Limb (tissue), 2 donors: ENCODE results near the gene HCFC1R1.
"Not testable (repeated sequence)": the region's sequence is repeated elsewhere in the genome, so short reads cannot be mapped to it uniquely, and the experiment has no call there.

Source experiments
- DNase-seq, 2 donors: peaks; one replicate each; pipeline ENCODE4 v3.0.0-alpha.2; 2016; ENCODE audit errors: extremely low spot score in 2 of 2

The HCFC1R1 gene, protein sequence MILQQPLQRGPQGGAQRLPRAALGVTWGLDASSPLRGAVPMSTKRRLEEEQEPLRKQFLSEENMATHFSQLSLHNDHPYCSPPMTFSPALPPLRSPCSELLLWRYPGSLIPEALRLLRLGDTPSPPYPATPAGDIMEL

DNA sequence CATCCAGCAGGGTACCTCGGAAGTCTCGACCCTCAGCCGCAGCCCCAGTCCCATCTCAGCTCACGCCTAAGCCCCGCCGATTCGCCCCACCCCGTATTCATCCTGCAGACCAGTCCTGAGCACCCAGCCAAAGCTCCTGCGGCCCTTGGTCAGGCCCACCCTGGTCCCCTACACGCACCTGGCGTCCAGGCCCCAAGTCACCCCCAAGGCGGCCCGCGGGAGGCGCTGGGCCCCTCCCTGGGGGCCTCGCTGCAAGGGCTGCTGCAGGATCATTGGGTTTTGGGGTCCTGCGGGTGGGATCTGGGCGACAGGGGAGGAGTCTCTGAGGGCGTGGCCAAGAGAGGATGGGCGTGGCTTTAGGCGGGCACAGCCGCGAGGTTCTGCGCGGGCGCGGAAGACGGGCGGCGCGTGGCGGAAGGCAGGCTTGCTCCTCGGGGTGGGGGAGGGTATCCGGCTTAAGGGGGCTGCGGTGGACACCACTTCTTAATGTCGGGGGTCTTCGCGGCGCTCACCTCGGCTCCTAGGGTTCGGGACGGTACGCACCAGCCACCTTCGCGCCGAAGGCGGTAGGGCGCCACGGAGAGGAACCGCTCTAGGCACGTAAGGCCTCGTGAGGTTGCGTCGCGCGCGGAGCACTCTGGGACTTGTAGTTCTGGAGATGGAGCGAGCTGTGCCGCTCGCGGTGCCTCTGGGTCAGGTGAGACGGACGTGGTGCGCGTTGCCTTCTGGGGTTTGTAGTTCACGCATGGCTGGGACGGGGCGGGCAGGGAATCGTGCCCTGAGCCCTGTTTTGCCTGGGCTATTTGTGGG lies at the start of gene HCFC1R1, which contains the start of gene THOC6:
Gene HCFC1R1 (minus strand): TSS at position 274 of the 810 bp plus-strand sequence. CDS start 1 bp downstream, at position 273.
Gene THOC6 (plus strand): TSS at position 367 of the 810 bp plus-strand sequence. CDS start 292 bp downstream, at position 659.
- DNase-seq, result peak; percentile 94 to 96

DNA sequence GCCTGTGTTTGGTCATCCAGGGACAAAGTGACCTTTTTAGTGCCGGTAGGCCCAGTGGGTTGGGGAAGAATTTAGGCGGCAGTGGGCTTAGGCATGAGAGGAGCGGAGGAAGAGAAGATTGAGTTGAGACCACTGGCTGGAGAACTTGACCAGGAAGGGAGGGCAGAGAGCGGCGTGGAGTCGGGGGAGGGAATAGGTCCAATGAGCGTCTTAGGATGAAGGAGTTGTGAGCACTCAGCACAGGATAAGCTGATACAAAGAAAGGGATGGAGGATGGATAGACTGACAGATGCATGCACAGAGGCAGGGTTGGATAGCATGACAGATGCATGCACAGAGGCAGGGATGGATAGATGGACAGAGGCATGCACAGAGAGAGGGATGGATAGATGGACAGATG lies 49.7 kb upstream of the HCFC1R1 start:
- DNase-seq, result no peak

DNA sequence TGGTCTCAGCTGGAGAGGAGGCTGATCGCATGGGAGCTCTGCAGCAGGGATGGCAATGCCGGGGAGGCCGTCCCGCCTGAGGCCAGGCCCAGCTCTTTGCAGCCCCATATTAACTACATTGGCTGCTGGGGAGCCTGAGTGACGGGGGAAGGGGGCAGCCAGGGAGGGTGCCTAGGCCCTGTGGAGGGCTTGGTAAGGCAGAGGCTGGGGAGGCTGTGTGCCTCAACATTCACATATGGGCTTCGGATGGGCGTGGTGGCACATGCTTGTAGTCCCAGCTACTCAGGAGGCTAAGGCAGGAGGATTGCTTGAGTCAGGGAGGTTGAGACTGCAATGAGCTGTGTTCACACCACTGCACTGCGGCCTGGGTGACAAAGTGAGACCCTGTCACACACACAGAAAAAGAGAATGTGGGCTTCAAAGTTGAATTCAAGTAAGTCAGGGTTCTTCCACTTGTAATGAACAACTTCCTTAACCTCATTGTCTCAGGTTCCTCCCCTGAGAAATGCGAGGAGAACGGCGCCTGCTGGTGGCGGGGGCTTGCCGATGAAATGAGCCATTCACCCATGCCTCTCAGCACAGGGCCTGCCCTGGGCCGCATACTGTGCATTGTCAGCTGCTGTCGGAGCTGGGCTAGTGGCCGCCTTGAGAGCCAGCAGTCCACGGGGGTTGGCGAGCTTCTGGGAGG lies 49.0 kb upstream of the HCFC1R1 start:
- not testable (repeated sequence) for DNase-seq

DNA sequence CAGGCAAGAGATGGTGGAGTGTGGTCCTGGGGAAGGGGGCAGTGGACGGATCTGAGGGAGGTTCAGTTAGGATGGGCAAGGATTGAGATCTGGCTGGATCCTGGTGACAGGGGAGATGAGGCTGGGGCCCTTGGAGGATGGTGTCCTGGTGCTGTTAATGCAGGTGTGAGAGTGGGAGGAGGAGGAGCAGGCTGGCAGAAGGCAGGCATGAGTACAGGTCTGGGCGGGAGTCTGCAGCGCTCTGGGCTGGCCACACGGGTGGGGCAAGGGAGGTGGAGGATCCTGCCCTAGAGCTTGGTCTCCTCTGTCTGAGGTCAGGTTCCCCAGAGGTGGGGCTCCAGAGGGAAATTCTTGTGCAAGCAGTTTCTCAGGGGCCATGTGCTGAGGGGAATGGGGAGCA lies 48.4 kb upstream of the HCFC1R1 start:
- DNase-seq, result not testable (repeated sequence)

DNA sequence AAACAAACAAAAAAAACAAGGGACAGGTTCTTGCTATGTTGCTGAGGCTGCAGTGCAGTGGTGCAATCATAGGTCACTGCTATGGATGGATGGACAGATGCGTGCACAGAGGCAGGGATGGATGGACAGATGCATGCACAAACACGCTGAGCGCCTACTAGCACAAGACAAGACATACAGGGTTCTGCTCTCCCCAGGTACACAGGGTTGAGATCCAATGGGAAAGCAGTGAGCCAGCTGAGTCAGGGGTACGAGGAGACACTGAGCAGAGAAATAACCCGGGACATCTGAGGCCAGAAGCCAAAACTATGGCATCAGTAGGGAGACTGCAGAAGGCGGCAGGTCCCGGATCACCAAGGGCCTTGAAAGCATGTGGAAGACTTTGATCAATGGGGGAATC lies 47.9 kb upstream of the HCFC1R1 start:
- DNase-seq, result no peak

DNA sequence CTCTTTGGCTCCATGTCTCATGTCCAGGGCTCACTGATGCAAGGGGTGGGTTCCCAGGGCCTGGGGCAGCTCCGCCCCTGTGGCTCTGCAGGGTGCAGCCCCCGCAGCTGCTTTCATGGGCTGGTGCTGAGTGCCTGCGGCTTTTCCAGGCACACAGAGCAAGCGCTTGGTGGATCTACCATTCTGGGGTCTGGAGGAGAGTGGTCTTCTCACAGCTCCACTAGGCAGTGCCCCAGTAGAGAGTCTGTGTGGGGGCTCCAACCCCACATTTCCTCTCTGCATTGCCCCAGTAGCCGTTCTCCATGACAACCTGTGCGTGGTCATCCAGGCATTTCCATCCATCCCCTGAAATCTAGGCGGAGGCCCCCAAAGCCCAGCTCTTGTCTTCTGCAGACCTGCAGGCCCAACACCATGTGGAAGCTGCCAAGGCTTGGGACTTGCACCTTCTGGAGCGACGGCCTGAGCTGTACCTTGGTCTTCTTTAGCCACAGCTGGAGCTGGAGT lies 46.9 kb upstream of the HCFC1R1 start:
- no peak for DNase-seq

DNA sequence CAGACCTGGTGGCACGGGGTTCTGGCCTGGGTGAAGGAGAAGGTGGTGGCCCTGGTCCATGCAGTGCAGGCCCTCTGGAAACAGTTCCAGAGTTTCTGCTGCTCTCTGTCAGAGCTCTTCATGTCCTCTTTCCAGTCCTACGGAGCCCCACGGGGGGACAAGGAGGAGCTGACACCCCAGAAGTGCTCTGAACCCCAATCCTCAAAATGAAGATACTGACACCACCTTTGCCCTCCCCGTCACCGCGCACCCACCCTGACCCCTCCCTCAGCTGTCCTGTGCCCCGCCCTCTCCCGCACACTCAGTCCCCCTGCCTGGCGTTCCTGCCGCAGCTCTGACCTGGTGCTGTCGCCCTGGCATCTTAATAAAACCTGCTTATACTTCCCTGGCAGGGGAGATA lies 45.4 kb upstream of the HCFC1R1 start:
- not testable (repeated sequence) for DNase-seq

DNA sequence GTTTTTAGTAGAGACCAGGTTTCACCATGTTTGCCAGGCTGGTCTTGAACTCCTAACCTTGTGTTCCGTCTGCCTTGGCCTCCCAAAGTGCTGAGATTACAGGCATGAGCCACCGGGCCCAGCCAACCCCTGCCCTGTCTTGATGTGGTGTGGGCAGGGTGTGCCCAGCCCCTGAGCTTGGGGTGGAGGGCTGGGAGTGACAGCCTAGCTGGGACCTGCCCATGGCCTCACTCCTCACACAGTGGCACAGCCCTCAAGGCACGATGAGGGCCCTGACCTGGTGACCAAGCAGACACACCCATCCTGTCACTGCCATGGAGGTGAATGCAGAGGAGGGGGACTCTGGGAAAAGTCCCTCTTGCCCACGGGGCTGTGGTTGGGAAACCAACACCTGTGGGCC lies 44.7 kb upstream of the HCFC1R1 start:
- DNase-seq, result no peak

DNA sequence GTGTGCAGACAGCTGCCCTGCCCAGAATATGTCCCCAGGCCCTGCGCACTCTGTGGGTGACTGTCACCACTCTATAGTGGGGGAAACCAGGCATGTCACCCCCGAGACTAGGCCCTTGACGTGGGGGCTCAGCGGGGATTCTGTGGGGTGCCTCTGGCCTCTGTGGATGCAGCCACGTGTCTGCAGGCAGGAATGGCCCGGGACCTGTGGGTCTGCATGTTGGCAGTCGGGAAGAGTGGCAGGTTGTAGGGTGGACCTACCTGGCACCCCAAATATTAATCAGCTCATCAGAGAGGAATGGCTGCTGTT lies 42.7 kb upstream of the HCFC1R1 start:
- no peak for DNase-seq

DNA sequence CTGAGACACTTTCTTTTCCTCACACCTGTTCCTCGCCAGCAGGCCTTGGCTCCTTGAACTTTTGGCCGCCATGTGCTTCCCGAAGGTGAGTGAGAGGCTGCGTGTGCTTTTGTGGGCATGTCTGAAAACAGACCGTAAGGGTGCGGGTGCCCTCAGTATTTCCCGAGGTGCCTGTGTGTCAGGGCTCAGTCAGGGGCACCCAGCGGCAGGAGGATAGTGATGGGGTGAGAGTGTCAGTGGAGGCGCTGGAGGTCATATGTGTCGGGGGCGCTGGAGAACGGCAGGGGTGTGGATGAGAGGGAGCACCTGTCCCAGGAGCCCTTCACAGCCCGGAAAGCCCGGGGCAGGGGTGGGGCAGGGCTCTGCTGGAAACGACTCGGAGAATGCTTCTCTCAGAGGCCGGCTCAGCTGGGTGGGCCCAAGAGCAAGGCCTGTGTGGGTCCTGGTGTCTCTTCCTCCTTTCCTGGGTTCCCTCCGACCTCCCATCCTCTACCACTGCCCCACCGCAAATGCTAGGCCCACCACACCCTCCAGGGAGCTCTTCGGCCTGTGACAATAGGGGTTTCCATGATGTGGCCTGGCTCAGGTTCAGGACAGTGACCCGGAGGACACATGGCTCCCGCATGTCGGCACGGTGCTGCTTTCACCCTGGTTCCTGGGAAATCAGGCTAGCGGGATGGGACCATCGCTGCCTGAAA lies 42.1 kb upstream of the HCFC1R1 start:
- no peak for DNase-seq

DNA sequence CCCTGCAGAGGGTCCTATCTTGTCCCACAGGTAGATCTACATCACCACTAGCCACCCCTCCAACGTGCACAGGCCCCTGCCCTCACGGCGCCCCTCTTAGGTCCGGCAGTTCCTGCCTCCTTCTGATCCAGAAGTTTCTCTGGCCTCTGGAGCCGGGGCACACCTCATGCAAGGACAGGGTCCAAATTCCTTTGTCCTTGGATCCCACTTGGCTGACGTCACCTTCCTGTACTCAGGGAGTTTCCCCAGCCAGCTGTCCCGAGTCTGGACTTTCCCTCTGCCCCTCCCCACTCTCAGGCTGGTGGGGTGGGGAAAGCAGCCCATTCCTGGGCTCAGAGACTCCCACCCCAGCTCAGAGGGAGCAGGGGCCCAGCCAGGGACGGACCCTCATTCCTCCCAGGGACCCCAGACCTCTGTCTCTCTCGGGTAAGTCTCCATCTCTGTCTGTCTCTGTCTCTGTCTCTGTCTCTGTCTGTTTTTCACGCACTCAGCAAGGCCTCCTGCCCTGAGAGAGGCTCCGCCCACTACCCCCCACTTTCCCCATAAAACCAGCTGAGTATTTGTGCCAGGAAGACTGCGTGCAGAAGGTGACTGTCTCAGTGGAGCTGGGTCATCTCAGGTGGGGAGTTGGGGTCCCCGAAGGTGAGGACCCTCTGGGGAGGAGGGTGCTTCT lies 41.5 kb upstream of the HCFC1R1 start, which contains the start of gene IL32:
Gene IL32 (plus strand): TSS at position 572 of the 673 bp plus-strand sequence. CDS start 172 bp downstream, outside the sequence.
- DNase-seq, result peak in 1 of 2 donors; percentile 46

DNA sequence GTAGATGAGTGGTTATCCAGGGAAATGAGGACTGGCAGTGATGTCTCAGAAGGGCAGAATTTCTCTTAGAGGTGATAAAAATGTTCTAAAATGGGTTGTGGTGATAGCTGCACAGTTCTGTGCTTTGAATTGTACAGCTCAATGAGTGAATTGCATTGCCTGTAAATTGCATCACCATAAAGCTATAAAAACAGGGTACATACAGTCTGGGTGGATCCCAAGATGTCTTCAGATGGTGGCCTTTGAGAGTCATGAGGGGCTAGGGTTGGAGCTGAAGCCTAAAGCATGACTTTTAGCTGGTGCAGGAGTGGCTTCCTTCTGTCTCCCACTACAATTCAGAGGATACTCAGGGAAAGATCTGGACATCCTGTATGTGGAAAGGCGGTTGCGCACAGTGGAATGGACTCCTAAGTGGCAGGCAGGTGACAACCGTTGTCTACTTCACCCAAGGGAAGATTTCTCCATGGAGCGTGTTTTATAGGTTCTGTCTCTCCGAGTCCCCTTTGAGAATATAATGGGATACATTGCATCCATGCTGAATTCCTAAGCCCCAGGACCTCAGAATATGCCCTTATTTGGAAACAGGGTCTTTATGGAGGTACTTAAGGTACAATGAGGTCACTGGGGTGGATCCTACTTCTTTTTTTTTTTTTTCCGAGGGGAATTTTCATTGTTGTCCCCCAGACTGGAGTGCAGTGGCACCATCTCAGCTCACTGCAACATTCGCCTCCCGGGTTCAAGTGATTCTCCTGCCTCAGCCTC lies 40.1 kb upstream of the HCFC1R1 start:
- DNase-seq, result no peak

DNA sequence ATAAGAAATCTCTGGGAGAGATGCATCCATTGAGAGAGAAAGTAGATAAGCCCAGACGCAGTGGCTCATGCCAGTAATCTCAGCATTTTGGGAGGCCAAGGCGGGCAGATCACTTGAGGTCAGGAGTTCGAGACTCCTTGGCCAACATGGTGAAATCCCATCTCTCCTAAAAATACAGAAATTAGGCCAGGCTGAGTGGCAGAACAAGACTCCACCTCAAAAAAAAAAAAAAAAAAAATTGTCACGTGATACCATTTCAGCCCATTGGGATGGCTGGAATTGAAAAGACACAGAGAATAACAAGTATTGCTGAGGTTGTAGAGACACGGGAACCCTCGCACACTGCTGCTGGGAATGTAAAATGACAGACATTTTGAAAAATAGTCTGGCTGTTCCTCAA lies 38.8 kb upstream of the HCFC1R1 start:
- DNase-seq, result no peak

DNA sequence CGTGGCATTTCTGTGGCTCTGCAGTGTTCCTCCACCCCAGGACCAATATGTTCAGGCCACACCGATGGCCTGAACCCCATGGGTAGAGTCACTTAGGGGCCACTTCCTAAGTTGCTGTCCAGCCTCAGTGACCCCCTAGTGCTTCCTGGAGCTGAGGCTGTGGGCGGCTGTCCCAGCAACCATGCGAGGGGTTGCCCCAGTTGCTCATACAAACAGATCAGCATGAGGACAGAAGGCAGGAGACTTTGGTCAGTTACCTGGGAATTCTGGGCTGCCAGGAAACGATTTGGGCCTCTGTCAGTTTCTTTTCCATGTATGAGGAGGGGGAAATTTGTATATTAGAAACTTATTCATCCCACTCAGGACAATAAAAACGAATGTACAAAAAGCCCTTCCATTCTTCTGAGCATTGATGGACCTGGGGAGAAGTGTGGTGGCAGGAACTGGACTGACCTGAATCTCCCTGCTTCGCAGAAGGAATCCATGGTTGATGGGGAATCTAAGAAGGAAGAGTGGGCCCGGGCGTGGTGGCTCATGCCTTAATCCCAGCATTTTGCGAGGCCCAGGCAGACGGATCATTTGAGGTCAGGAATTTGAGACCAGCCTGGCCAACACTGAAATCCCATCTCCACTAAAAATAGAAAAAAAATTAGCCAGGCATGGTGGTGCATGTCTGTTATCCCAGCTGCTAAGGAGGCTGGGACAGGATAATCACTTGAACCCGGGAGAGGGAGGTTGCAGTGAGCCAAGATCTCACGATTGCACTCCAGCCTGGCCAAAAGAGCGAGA lies 36.8 kb upstream of the HCFC1R1 start:
- DNase-seq, result no peak

DNA sequence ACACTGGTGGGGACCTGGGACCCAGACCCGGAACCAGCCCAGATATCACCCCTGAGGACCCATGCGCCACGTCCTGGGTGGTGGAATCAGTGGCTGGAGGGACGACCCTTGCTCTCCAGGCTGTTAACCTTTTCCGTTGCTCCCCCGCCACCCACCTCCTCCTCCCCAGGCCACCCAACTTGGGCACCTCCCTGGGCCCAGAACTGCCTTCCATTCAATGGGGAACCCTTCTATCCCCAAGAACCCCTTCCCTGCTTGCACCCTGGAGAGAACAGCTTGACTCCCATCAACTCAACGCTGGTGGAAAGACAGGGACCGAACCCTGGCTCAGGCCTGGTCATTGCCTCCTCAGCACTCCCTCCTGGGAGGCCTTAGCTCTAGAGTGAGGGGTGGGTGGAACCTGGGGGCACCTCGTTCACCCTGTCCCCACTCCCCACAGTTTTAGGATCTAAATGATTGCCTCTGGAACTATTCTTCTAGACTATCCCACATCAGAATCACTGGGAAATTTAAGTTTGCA lies 36.0 kb upstream of the HCFC1R1 start:
- DNase-seq, result no peak

DNA sequence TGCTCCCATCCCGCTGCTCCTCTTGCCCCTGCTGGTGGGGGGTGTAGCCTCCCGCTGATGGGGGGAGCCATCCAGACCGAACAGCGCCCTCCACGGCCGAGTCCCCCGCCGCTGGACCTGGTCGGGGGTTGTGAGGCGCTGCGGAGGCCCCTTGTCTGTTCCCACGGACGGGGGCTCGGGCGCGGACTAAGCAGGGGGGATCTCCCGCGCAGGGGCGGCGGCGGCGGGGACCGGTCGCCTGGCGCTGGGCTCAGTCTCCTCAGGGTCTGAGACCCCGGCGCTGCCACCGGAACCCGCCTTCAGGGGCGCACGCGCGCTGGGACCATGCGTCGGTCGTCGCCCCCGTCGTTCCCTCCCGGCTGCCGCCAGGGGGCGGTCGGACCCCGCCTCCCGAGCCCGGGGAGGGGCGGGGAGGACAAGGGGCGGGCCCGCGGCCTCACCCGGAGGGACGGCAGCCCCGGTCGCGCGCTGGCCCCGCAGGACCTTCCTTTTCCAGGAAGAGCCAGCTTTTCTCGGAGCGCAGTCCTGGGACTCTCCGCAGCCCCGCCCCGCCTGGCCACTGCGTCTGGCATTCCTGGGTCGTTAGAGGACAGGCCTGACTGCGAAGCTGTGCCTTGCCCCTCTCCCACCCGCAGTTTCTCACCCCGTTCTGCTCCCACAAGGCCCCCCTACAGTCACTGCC lies 35.4 kb upstream of the HCFC1R1 start:
- peak; percentile 83 to 93 for DNase-seq

DNA sequence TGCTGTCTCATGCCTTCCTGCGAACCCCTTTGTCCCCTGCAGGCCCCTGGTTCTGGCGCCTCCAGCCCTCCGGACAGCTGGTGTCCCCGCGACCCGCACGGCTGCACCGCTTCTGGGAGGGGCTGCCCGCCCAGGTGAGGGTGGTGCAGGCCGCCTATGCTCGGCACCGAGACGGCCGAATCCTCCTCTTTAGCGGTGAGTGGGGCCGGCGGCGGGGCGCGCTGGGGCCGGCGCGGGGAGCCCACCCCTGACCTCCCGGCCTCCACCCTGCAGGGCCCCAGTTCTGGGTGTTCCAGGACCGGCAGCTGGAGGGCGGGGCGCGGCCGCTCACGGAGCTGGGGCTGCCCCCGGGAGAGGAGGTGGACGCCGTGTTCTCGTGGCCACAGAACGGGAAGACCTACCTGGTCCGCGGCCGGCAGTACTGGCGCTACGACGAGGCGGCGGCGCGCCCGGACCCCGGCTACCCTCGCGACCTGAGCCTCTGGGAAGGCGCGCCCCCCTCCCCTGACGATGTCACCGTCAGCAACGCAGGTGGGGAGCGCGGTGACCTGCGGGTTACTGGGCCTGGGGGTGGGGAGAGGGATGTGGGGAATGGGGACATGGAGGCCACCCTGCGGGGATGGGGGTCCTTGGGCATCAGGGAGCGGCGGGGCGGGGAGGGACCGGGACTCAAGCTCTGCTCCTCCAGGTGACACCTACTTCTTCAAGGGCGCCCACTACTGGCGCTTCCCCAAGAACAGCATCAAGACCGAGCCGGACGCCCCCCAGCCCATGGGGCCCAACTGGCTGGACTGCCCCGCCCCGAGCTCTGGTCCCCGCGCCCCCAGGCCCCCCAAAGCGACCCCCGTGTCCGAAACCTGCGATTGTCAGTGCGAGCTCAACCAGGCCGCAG lies 34.6 kb upstream of the HCFC1R1 start:
- DNase-seq, result peak in 1 of 2 donors; percentile 65
